HG03571 (cell line): ENCODE measurements around the gene SETD1B.
"Not testable (repeated sequence)": the region's sequence is repeated elsewhere in the genome, so short reads cannot be mapped to it uniquely, and the experiment has no call there.

Experiments
- ATAC-seq: cut with Tn5 transposase; IDR thresholded peaks from one replicate; pipeline ENCODE4 v1.9.1; 2021; ENCODE audit not compliant: unreplicated experiment

SETD1B gene

DNA sequence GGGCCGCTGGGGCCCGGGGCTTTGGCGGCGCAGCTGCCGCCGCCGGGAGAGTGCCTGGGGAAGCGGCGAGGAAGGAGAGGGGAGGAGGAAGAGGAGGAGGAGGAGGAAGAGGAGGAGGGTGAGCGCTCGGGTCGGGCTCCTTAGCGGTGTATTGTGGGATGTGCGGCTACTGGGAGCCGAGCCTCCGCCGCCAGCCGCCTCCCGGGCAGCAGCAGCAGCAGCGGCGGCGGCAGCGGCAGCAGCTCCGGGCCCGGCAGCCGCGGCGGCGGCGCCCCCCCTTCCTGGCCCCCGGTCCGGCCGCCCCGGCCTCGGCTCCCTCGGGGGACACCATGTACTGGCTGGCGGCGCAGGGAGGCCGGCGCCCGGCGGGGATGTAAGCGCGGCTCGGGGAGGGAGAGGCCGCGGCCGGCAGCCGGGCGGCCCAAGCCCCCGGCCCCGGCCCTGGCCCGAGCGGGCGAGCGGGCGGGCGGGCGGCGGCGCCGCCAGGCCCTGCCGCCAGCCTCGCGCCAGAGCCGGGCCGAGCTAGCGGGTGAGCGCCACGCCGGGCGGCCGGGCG lies at the start of gene SETD1B:
TSS of gene SETD1B (plus strand) at position 149 of the 556 bp plus-strand sequence. CDS start 729 bp downstream, outside the sequence.
- no peak for ATAC-seq

DNA sequence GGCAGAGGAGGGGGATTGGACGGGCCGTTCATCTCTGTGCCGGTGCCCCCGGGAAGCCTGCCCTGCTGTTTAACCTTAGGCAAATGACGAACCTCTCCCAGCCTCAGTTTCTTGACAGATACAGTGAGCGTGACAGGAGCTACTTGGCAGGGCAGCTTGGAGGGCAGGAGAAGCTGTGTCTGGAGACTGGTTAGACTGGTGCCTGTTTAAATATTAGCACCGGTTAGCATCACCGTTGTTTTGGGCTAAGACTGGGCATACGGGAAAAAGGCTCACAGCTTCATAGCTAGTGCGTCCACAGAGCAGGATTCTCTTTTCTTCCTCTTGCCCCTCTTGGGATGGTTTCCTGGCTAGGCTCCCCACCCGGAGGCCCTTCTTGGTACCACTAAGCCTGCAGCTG lies 49.0 kb upstream of the SETD1B start:
- ATAC-seq = no peak

GRCh38 chr12:121755591-121755990 lies 48.2 kb upstream of the SETD1B start:
- no peak for ATAC-seq

GRCh38 chr12:121758536-121758935 lies 45.3 kb upstream of the SETD1B start:
- not testable (repeated sequence) for ATAC-seq

GRCh38 chr12:121762269-121762668 lies 41.5 kb upstream of the SETD1B start:
- no peak for ATAC-seq

- no peak for ATAC-seq
Measured at GRCh38 chr12:121764808-121765207, 39.0 kb upstream of the SETD1B start.

- ATAC-seq = no peak
Measured at GRCh38 chr12:121765573-121765972, 38.2 kb upstream of the SETD1B start.

DNA sequence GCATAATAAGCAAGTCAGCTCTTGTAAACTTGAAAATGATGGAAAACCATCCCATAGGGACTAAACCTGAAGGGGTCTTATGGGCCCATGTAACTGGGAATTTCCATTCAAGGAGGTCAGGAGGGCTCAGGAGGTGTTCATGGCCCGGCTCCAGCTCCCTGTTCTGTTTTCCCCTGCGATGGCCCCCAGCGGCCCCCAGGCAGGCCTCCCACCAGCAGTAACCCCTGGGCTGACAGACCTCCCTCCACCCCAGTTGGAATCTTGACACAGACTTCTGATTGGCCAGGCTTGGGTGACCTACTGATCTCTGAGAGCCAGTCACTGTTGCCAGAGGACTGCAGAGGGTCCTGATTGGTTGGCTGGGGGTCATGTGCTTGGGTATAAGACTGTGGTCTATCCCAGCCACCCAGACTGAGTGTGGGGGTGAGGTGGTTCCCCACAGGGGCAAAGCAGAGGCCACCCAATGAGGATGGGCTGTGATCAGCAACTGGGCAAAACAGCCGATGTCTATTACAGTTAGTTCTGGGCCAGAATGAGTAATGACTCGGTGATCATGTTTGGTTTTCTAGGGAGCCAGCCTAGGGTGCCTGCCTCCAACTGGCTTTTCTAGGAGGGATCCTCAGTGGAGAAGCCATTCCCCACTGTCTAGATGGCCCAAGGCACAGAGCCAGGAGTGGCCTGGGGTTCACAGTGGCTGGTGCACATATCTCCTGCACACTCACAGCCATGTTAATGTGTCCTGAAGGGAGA lies 37.3 kb upstream of the SETD1B start:
- no peak for ATAC-seq

DNA sequence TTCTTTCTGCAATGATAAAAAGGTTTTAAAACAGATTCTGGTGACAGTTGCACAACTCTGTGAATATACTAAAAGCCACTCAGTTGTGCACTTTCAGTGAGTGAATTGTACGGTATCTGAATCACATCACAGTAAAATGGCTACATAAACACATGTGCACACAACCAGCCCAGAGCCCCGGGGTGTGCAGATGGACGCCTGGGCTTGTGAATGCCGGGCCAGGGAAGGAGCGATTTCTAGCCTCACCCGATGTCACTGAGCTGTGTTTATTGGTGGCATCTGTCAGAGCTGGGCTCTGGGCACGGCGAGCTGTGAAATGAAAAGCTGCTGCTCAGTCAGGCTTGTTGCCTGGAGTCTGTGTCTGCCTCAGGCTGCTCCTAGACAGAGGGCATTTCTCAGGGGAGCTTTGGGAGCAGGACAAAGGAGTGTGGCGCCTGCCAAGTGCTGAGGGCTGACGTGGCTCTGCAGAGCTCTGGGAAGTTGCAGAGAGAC lies 36.2 kb upstream of the SETD1B start:
- ATAC-seq = no peak

DNA sequence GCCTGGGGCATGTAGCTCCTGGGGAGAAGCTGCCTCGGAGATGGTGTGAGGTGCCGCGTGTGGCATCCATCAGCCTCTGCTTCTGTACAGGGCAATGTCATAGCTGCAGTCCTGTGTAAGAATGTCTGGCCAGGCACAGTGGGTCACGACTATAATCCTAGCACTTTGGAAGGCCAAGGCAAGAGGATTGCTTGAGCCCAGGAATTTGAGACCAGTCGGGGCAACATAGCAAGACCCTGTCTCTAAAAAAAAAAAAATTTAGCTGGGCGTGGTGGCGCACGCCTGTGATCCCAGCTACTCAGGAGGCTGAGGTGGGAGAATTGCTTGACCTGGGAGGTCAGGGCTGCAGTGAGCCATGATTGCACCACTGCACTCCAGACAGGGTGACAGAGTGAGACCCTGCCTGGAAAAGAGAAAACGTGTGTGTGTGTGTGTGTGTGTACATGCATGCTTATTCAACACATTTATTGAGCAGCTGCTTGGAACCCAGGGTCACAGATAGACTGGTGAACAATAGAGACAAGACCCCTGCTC lies 34.4 kb upstream of the SETD1B start:
- no peak for ATAC-seq

GRCh38 chr12:121769831-121770301 lies 33.9 kb upstream of the SETD1B start:
- no peak for ATAC-seq

DNA sequence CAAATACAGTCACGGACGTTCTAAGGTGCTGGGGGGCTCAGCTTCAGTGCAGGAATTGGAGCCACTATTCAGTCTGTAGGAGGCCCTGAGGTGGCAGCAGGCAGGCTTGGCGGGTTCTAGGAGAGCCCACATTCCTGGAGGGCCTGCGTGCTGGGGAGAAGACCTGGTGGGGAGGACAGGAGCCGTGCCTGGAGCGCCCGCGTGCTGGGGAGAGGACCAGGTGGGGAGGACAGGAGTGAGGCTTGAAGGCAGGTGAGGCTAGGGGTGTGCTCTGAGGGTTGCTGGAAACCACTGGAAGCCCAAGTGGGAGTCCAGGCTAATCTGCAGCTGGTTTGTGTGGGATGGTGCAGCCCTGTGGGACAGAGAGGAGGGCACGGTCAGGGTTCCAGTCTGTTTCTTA lies 33.4 kb upstream of the SETD1B start:
- no peak for ATAC-seq

- no peak for ATAC-seq
Measured at GRCh38 chr12:121770813-121771625, 32.8 kb upstream of the SETD1B start.

GRCh38 chr12:121773011-121773777 lies 30.6 kb upstream of the SETD1B start:
- peak; percentile 68 for ATAC-seq

DNA sequence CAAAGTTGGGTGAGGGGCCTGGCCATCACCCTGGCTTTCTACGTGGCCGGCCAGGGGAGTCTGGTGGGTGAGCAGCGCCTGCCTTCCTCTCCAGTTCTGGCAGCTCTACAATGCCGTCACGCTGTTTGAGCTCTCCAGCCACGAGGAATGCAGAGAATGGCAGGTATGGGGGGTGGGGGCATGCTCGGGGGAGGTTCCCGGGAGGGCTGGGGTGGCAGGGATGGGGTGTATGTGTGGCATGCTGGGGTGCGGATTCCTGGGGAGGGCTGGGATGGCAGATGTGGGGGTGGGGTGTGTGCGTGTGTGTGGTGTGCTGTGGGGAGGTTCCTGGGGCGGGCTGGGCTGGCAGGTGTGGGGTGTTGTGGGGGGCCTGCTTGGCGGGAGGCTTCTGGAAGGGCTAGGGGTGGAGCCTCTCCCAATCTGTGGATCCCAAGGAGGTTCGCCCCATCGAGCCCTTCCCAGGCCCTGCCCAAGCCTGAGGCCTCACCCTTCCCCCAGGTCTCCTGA lies 28.8 kb upstream of the SETD1B start:
- ATAC-seq = no peak

GRCh38 chr12:121775501-121775900 lies 28.3 kb upstream of the SETD1B start:
- no peak for ATAC-seq

- ATAC-seq = no peak
Measured at GRCh38 chr12:121776190-121777098, 27.4 kb upstream of the SETD1B start.

DNA sequence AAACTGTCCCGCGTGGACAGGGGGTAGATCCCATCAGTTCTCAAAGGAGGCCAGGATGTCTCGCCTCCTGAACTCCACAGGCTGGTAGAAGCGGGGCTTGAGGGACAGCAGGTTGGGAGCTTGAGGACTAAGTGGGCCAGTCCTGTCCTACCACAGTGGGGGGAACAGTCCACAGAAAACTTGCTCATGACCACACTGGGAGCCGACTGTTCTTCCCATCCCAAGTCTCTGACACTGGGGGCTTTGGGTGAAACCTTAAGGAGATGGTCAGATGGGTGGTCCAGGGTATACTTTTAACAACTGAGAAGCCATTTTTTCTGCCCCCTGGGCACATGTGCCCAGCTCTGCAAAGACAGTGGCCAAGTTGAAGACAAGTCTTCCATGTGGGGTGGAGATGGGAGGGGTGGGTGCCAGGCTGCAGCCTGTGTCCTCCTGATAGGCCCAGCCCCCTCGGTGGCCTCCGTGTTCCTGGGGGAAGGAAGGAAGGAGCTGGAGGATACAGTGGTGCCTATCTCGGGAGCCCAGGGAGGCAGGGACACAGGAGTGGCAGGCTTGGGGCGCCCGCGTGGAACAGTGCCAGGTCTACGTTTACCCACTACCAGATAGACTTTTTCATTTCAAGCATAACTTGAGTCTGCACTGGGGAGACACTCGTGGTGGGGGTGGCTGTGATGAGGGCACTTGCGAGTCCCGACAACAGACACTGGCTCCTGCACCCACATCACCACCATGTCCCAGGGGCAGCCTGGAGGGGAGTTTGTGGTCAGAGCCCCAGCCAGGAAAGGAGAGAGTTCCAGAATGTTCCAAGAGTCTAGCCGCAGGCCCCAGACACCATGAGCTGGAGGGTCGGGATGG lies 25.0 kb upstream of the SETD1B start:
- no peak for ATAC-seq
